COLO829 (cell line): ENCODE data around the gene SNRK.

Source experiments
- DNase-seq: peaks from one replicate; pipeline ENCODE4 v3.0.0; 2012; ENCODE audit warnings: low spot score

Gene SNRK

GRCh38 chr3:43309372-43310305, 23.3 kb downstream of the SNRK start:
- no peak for DNase-seq

GRCh38 chr3:43316783-43317460, 30.6 kb downstream of the SNRK start:
- DNase-seq, result no peak

GRCh38 chr3:43317461-43318316, 31.3 kb downstream of the SNRK start:
- DNase-seq, result no peak

GRCh38 chr3:43319376-43319775, 33.0 kb downstream of the SNRK start:
- DNase-seq, result no peak

- no peak for DNase-seq
Observed at GRCh38 chr3:43319794-43320193, 33.5 kb downstream of the SNRK start.

GRCh38 chr3:43320288-43320687, 33.9 kb downstream of the SNRK start:
- DNase-seq, result no peak

- no peak for DNase-seq
Observed at GRCh38 chr3:43323541-43323940, 37.2 kb downstream of the SNRK start.

GRCh38 chr3:43326891-43327581, 40.7 kb downstream of the SNRK start:
- peak; percentile 78 for DNase-seq

- no peak for DNase-seq
Observed at GRCh38 chr3:43327582-43327979, 41.2 kb downstream of the SNRK start.

- DNase-seq, result no peak
Observed at GRCh38 chr3:43328653-43329052, 42.3 kb downstream of the SNRK start.

- no peak for DNase-seq
Observed at GRCh38 chr3:43330981-43331380, 44.6 kb downstream of the SNRK start.

GRCh38 chr3:43331381-43331780, 45.0 kb downstream of the SNRK start:
- no peak for DNase-seq

- DNase-seq, result no peak
Observed at GRCh38 chr3:43334976-43335375, 48.6 kb downstream of the SNRK start.

- DNase-seq, result no peak
Observed at GRCh38 chr3:43335799-43336198, 49.5 kb downstream of the SNRK start.

GRCh38 chr3:43338295-43338694, 52.0 kb downstream of the SNRK start:
- no peak for DNase-seq

- no peak for DNase-seq
Observed at GRCh38 chr3:43340403-43340802, 54.1 kb downstream of the SNRK start.

GRCh38 chr3:43341788-43342187, 55.4 kb downstream of the SNRK start:
- DNase-seq, result no peak

GRCh38 chr3:43343185-43343584, 56.8 kb downstream of the SNRK start:
- DNase-seq, result no peak

- no peak for DNase-seq
Observed at GRCh38 chr3:43343815-43344214, 57.5 kb downstream of the SNRK start.

GRCh38 chr3:43344520-43344919, 58.2 kb downstream of the SNRK start:
- DNase-seq, result no peak

- no peak for DNase-seq
Observed at GRCh38 chr3:43345246-43345645, 58.9 kb downstream of the SNRK start.

- DNase-seq, result no peak
Observed at GRCh38 chr3:43345877-43346276, 59.5 kb downstream of the SNRK start.
